Measurements from ENCODE around the gene AFF3.

DNA sequence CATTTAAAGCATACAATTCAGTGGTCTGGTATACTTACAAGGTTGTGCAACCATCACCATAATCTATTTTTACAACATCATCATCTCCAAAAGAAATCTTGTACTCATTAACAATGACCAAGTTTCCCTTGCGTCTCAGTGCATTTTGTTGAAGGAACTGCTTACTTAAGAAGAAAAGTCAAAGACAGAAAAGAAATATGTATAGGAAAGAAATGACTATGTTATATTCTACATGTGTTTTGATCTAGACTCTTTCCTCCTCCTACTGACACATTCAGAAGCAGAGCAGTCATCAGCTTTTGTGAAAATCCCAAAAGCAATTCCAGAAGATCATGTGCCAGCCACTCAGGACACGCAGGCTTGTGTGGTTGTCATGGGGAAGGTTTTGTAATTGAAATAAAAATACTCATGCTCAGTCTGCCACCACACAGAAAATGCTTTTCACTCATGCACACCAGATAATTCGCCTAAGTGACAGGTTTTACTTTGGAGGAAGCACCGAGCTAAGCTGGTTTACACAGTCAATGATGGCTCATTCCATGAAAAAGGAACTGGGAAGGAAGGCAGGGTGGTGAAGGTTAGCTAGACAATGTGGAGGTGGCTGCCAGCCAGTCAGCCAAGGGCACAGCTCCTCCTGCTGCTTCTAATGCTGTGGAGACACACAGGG lies 494.1 kb downstream of the AFF3 start:
- TF ChIP-seq, protein P1, sequence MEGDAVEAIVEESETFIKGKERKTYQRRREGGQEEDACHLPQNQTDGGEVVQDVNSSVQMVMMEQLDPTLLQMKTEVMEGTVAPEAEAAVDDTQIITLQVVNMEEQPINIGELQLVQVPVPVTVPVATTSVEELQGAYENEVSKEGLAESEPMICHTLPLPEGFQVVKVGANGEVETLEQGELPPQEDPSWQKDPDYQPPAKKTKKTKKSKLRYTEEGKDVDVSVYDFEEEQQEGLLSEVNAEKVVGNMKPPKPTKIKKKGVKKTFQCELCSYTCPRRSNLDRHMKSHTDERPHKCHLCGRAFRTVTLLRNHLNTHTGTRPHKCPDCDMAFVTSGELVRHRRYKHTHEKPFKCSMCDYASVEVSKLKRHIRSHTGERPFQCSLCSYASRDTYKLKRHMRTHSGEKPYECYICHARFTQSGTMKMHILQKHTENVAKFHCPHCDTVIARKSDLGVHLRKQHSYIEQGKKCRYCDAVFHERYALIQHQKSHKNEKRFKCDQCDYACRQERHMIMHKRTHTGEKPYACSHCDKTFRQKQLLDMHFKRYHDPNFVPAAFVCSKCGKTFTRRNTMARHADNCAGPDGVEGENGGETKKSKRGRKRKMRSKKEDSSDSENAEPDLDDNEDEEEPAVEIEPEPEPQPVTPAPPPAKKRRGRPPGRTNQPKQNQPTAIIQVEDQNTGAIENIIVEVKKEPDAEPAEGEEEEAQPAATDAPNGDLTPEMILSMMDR (conservative IDR thresholded peaks at IDR 0.05) = no peak
- no peak for TF ChIP-seq EZH2 (IDR thresholded peaks at IDR 0.05; ENCODE audit: low read depth)

Data from PC-9 (cell line).